22Rv1 (cell line): ENCODE results near the gene NPTX1.
A peak's percentile ranks its signal among the peaks of the same experiment; 100 is the strongest.

Experiments used
- H3K27ac ChIP-seq: fragments of 450-650 bp; 2 replicates; pipeline ENCODE4 v1.5.1; 2017
- CTCF ChIP-seq: fragments of 450-650 bp; IDR thresholded peaks from 2 replicates; pipeline ENCODE4 v1.5.1; 2017; ENCODE audit warnings: mild to moderate bottlenecking
- ZFX ChIP-seq: fragments of 450-650 bp; IDR thresholded peaks from 2 replicates; pipeline ENCODE4 v1.6.1; 2017; ENCODE audit warnings: antibody characterized with exemption, borderline replicate concordance

The NPTX1 gene

GRCh38 chr17:80456465-80457235, 19.8 kb downstream of the NPTX1 start:
- no peak for TF ChIP-seq CTCF
- no peak for TF ChIP-seq ZFX
- H3K27ac ChIP-seq, result no peak overlapping the region

GRCh38 chr17:80455784-80456183, 20.6 kb downstream of the NPTX1 start:
- H3K27ac ChIP-seq, result peak overlapping the region; percentile 88; the same call in 1 of the 2 replicates
- no peak for TF ChIP-seq CTCF

GRCh38 chr17:80455336-80455710, 21.1 kb downstream of the NPTX1 start:
- peak overlapping the region; percentile 88 for H3K27ac ChIP-seq
- TF ChIP-seq CTCF (no peak), ZFX (no peak)

GRCh38 chr17:80454557-80455335, 21.7 kb downstream of the NPTX1 start:
- peak overlapping the region; percentile 88 for H3K27ac ChIP-seq
- TF ChIP-seq ZFX, result no peak
- TF ChIP-seq CTCF, result no peak

- H3K27ac ChIP-seq, result peak overlapping the region; percentile 88
- TF ChIP-seq ZFX (no peak), CTCF (no peak)
Observed at GRCh38 chr17:80453998-80454556, 22.3 kb downstream of the NPTX1 start.

- no peak for TF ChIP-seq CTCF
- TF ChIP-seq ZFX, result no peak
- H3K27ac ChIP-seq, result peak overlapping the region; percentile 88
Observed at GRCh38 chr17:80453126-80453997, 23.0 kb downstream of the NPTX1 start.
